GM18858 (cell line): Measurements from ENCODE around the gene ROR2.
"Not testable (repeated sequence)": the region's sequence is repeated elsewhere in the genome, so short reads cannot be mapped to it uniquely, and the experiment has no call there.

Experiments
- ATAC-seq: cut with Tn5 transposase; IDR thresholded peaks from one replicate; pipeline ENCODE4 v1.9.1; 2021; ENCODE audit not compliant: unreplicated experiment

ROR2 gene

GRCh38 chr9:91802391-91802790 lies 147.6 kb downstream of the ROR2 start:
- no peak for ATAC-seq

- ATAC-seq, result no peak
These were observed 149.5 kb downstream of the ROR2 start for GRCh38 chr9:91800473-91801030.

- no peak for ATAC-seq
These were observed 150.8 kb downstream of the ROR2 start for GRCh38 chr9:91799113-91799744.

- not testable (repeated sequence) for ATAC-seq
These were observed 151.5 kb downstream of the ROR2 start for GRCh38 chr9:91798273-91799112.

GRCh38 chr9:91797517-91797916 lies 152.5 kb downstream of the ROR2 start:
- ATAC-seq, result not testable (repeated sequence)

GRCh38 chr9:91796516-91796915 lies 153.5 kb downstream of the ROR2 start:
- not testable (repeated sequence) for ATAC-seq

GRCh38 chr9:91795598-91796241 lies 154.3 kb downstream of the ROR2 start:
- no peak for ATAC-seq

GRCh38 chr9:91793371-91793770 lies 156.7 kb downstream of the ROR2 start:
- not testable (repeated sequence) for ATAC-seq

- no peak for ATAC-seq
These were observed 159.1 kb downstream of the ROR2 start for GRCh38 chr9:91790917-91791316.

- no peak for ATAC-seq
These were observed 160.1 kb downstream of the ROR2 start for GRCh38 chr9:91789941-91790340.

GRCh38 chr9:91787931-91788330 lies 162.1 kb downstream of the ROR2 start:
- ATAC-seq, result no peak

- no peak for ATAC-seq
These were observed 163.7 kb downstream of the ROR2 start for GRCh38 chr9:91786132-91786896.

- no peak for ATAC-seq
These were observed 164.6 kb downstream of the ROR2 start for GRCh38 chr9:91785447-91785842.

GRCh38 chr9:91784673-91785446 lies 165.2 kb downstream of the ROR2 start:
- no peak for ATAC-seq

- ATAC-seq, result no peak
These were observed 166.0 kb downstream of the ROR2 start for GRCh38 chr9:91783876-91784672.

- ATAC-seq, result no peak
These were observed 166.6 kb downstream of the ROR2 start for GRCh38 chr9:91783411-91783810.

- ATAC-seq, result no peak
These were observed 167.3 kb downstream of the ROR2 start for GRCh38 chr9:91782708-91783214.

- no peak for ATAC-seq
These were observed 168.1 kb downstream of the ROR2 start for GRCh38 chr9:91781906-91782305.

- no peak for ATAC-seq
These were observed 168.9 kb downstream of the ROR2 start for GRCh38 chr9:91781116-91781515.
